H9 (cell line): ENCODE data around the gene RFPL2. TPM values are rescaled to one million over a fixed set of nuclear protein-coding genes. Genes with fewer than 3 reads are reported as not detected.
A peak's percentile ranks its signal among the peaks of the same experiment; 100 is the strongest.
"Not testable (repeated sequence)": the region's sequence is repeated elsewhere in the genome, so short reads cannot be mapped to it uniquely, and the experiment has no call there.

Experiments
- DNase-seq: peaks from one replicate; pipeline ENCODE4 v3.0.0-alpha.2; 2017
- H2AFZ ChIP-seq: one replicate; pipeline ENCODE4 v1.6.1; 2013; ENCODE audit warnings: mild to moderate bottlenecking, low read length, control low read depth, moderate library complexity
- H2AK5ac ChIP-seq: 2 replicates; pipeline ENCODE4 v1.6.1; 2013; ENCODE audit warnings: low read length, control low read depth, mixed read lengths; ENCODE audit not compliant: insufficient read length
- H2BK120ac ChIP-seq: one replicate; pipeline ENCODE4 v1.6.1; 2013; ENCODE audit warnings: low read depth, mild to moderate bottlenecking, low read length, control low read depth, inconsistent platforms; ENCODE audit not compliant: poor library complexity, severe bottlenecking
- H2BK12ac ChIP-seq: 2 replicates; pipeline ENCODE4 v1.6.1; 2013; ENCODE audit warnings: low read length, control low read depth, mixed read lengths, low read depth; ENCODE audit not compliant: insufficient read length
- H2BK15ac ChIP-seq: 2 replicates; pipeline ENCODE4 v1.6.1; 2013; ENCODE audit warnings: low read depth, low read length, control low read depth
- H2BK20ac ChIP-seq: one replicate; pipeline ENCODE4 v1.6.1; 2013; ENCODE audit warnings: low read depth, mild to moderate bottlenecking, low read length, control low read depth, inconsistent platforms; ENCODE audit not compliant: poor library complexity, severe bottlenecking
- H2BK5ac ChIP-seq: 2 replicates; pipeline ENCODE4 v1.6.1; 2013; ENCODE audit warnings: low read length, control low read depth, mixed read lengths; ENCODE audit not compliant: insufficient read length
- H3K14ac ChIP-seq: 2 replicates; pipeline ENCODE4 v1.6.1; 2013; ENCODE audit warnings: low read length, control low read depth; ENCODE audit not compliant: insufficient read depth
- H3K18ac ChIP-seq: 2 replicates; pipeline ENCODE4 v1.6.1; 2013; ENCODE audit warnings: low read depth, mild to moderate bottlenecking, mixed read lengths, low read length, control low read depth; ENCODE audit not compliant: insufficient read length
- H3K23ac ChIP-seq: 2 replicates; pipeline ENCODE4 v1.6.1; 2013; ENCODE audit warnings: low read length, control low read depth, mixed read lengths, low read depth; ENCODE audit not compliant: insufficient read length
- H3K23me2 ChIP-seq: 2 replicates; pipeline ENCODE4 v1.6.1; 2013; ENCODE audit warnings: low read depth, mild to moderate bottlenecking, mixed read lengths, low read length, control low read depth; ENCODE audit not compliant: insufficient read length, poor library complexity, severe bottlenecking
- H3K27ac ChIP-seq: 2 replicates; pipeline ENCODE4 v1.5.1; 2013; ENCODE audit warnings: low read length, control low read depth, mixed read lengths, low read depth; ENCODE audit not compliant: insufficient read length
- H3K27me3 ChIP-seq: 2 replicates; pipeline ENCODE4 v1.6.1; 2013; ENCODE audit warnings: low read length, control low read depth, inconsistent platforms; ENCODE audit not compliant: insufficient read depth
- H3K4ac ChIP-seq: 2 replicates; pipeline ENCODE4 v1.6.1; 2013; ENCODE audit warnings: low read depth, mild to moderate bottlenecking, control low read depth, inconsistent platforms, low read length, moderate library complexity
- H3K4me1 ChIP-seq: 2 replicates; pipeline ENCODE4 v1.6.1; 2013; ENCODE audit warnings: low read length, control low read depth, inconsistent platforms; ENCODE audit not compliant: insufficient read depth
- H3K4me2 ChIP-seq: 2 replicates; pipeline ENCODE4 v1.6.1; 2013; ENCODE audit warnings: low read length, control low read depth, mixed read lengths; ENCODE audit not compliant: insufficient read length, insufficient read depth
- H3K56ac ChIP-seq: 2 replicates; pipeline ENCODE4 v1.6.1; 2013; ENCODE audit warnings: low read depth, mild to moderate bottlenecking, mixed read lengths, low read length, control low read depth; ENCODE audit not compliant: insufficient read length
- H3K79me1 ChIP-seq: 2 replicates; pipeline ENCODE4 v1.6.1; 2013; ENCODE audit warnings: low read depth, mild to moderate bottlenecking, moderate library complexity, low read length, control low read depth, inconsistent platforms; ENCODE audit not compliant: insufficient read depth, poor library complexity, severe bottlenecking
- H3K79me2 ChIP-seq: 2 replicates; pipeline ENCODE4 v1.6.1; 2013; ENCODE audit warnings: low read length, control low read depth, inconsistent platforms; ENCODE audit not compliant: insufficient read depth
- H3K9ac ChIP-seq: 2 replicates; pipeline ENCODE4 v1.6.1; 2013; ENCODE audit warnings: low read length, control low read depth, mixed read lengths; ENCODE audit not compliant: insufficient read length; ENCODE audit errors: extremely low read depth
- H3K9me3 ChIP-seq: one replicate; pipeline ENCODE4 v1.6.1; 2013; ENCODE audit warnings: low read depth, low read length, inconsistent platforms; ENCODE audit not compliant: control insufficient read depth
- H3T11ph ChIP-seq: one replicate; pipeline ENCODE4 v1.6.1; 2013; ENCODE audit warnings: mild to moderate bottlenecking, low read length, control low read depth, inconsistent platforms
- H4K20me1 ChIP-seq: one replicate; pipeline ENCODE4 v1.6.1; 2013; ENCODE audit not compliant: control insufficient read depth, insufficient read length, insufficient read depth
- H4K5ac ChIP-seq: 2 replicates; pipeline ENCODE4 v1.6.1; 2013; ENCODE audit warnings: low read depth, mild to moderate bottlenecking, mixed read lengths, low read length, control low read depth; ENCODE audit not compliant: insufficient read length
- H4K8ac ChIP-seq: replicated peaks from 2 replicates; pipeline ENCODE4 v1.6.1; 2013; ENCODE audit warnings: low read length, control low read depth, mixed read lengths, low read depth; ENCODE audit not compliant: insufficient read length
- H4K91ac ChIP-seq: 2 replicates; pipeline ENCODE4 v1.6.1; 2013; ENCODE audit warnings: low read depth, mild to moderate bottlenecking, moderate library complexity, mixed read lengths, low read length, control low read depth; ENCODE audit not compliant: insufficient read length
- H3K27ac Mint-ChIP-seq, 3 experiments: 2 replicates in 2 of 3; 3 replicates in 1 of 3; pipeline ENCODE4 v1.8.0; 2020 to 2021; ENCODE audit warnings: mixed read lengths in 3 of 3, mild to moderate bottlenecking in 1 of 3, moderate library complexity in 1 of 3
- H3K27me3 Mint-ChIP-seq: 2 replicates; pipeline ENCODE4 v1.8.0; 2021; ENCODE audit warnings: low read depth, mild to moderate bottlenecking, moderate library complexity, mixed read lengths
- H3K36me3 Mint-ChIP-seq, 3 experiments: 2 replicates in 2 of 3; 3 replicates in 1 of 3; pipeline ENCODE4 v1.8.0; 2020 to 2021; ENCODE audit warnings: low read depth in 3 of 3, mixed read lengths in 3 of 3; ENCODE audit not compliant: insufficient read depth in 1 of 3
- H3K4me1 Mint-ChIP-seq, 2 experiments: 2 replicates each; pipeline ENCODE4 v1.8.0; 2020; ENCODE audit warnings: mixed read lengths in 2 of 2
- H3K4me3 Mint-ChIP-seq, 2 experiments: 2 replicates in 1 of 2; 3 replicates in 1 of 2; pipeline ENCODE4 v1.8.0; 2020 to 2021; ENCODE audit warnings: mild to moderate bottlenecking in 2 of 2, mixed read lengths in 2 of 2, moderate library complexity in 1 of 2
- H3K9me3 Mint-ChIP-seq, 2 experiments: 2 replicates in 1 of 2; 3 replicates in 1 of 2; pipeline ENCODE4 v1.8.0; 2020; ENCODE audit warnings: mild to moderate bottlenecking in 2 of 2, mixed read lengths in 2 of 2, moderate library complexity in 1 of 2
- WGBS: extraction: QIAGEN DNeasy Blood & Tissue Kit; methylation state at CpG from one replicate; pipeline ENCODE4 v1.1.7; 2013; ENCODE audit warnings: missing lambda C conversion rate, low lambda C conversion rate, mixed read lengths; ENCODE audit not compliant: insufficient read length; ENCODE audit errors: extremely low coverage; 5-methylcytosine and 5-hydroxymethylcytosine counted together
- total RNA-seq: library from RNA; stranded (reverse); gene quantifications from 2 replicates; pipeline ENCODE4 v1.2.1, GENCODE V29; 2021
- TF ChIP-seq, protein P1 (sequence below): fragments of 200-600 bp; sonication (generic); conservative IDR thresholded peaks from 3 replicates; pipeline ENCODE4 v1.8.0; 2021; ENCODE audit warnings: antibody characterized with exemption, mild to moderate bottlenecking

RFPL2 gene
- total RNA-seq, 1 experiment from 2014 or later = not detected

DNA sequence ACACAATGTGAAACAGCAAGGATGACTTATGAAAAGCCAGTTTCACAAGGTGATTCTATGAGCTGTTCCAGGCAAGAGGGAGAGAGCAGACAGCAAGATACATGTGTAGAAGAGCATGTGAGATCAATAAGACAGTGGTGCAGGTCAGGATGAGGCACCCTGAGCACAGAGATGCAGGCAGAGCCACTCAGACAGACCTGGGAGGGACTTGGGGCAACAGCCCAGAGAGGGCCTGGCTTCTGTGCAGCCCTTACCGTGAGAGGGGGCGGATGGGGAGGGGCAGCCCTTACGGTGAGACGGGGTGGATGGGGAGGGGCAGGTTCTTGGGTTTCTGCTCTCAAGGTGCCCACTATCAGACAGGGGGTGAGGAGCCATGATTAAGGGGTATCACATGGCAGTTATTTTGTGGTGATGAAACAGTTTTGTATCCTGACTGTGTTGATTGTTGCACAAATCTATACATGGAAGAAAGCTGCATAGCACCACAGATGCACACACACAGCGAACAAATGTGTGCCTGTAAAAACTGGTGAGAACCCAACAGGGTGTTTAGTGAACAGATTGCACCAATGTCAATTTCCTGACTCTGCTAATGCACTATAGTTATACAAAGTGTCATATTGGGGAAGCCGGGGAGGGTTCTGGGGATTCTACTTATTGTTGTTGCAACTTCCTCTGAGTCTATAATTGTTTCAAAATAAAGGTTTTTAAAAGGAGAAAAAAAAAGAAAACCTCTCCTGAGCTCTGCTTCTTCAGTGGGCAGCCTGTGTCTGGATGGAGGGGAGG is 40.6 kb downstream of the RFPL2 start:
- Histone ChIP-seq H2BK12ac (peak overlapping the region; percentile 59), H3K23ac (no peak overlapping the region), H3K27me3 (no peaks in the 10 kb centered on the region), H2BK15ac (no peak overlapping the region), H4K8ac (peak overlapping the region; percentile 87), H3K9ac (no peak overlapping the region), H2BK5ac (no peak overlapping the region), H2BK20ac (no peak overlapping the region), H3T11ph (no peak overlapping the region), H3K56ac (no peak overlapping the region), H4K91ac (no peak overlapping the region), H2AFZ (no peak overlapping the region), H3K27ac (no peak overlapping the region), H3K14ac (no peak overlapping the region; the same call in 1 of the 2 replicates), H4K5ac (peak overlapping the region; percentile 11), H3K23me2 (no peaks in the 10 kb centered on the region), H3K4me2 (no peak overlapping the region), H4K20me1 (no peaks in the 10 kb centered on the region), H3K79me1 (no peaks in the 10 kb centered on the region), H3K9me3 (no peaks in the 10 kb centered on the region), H2BK120ac (no peak overlapping the region), H3K4me1 (no peaks in the 10 kb centered on the region), H3K18ac (no peak overlapping the region), H2AK5ac (no peak overlapping the region), H3K4ac (no peak overlapping the region), H3K79me2 (no peaks in the 10 kb centered on the region)
- no CpG with 5 or more reads among the region's 6 CpGs for WGBS
- peaks cover 34% of the 10 kb centered on the region for H3K27me3 Mint-ChIP-seq
- TF ChIP-seq, protein P1, sequence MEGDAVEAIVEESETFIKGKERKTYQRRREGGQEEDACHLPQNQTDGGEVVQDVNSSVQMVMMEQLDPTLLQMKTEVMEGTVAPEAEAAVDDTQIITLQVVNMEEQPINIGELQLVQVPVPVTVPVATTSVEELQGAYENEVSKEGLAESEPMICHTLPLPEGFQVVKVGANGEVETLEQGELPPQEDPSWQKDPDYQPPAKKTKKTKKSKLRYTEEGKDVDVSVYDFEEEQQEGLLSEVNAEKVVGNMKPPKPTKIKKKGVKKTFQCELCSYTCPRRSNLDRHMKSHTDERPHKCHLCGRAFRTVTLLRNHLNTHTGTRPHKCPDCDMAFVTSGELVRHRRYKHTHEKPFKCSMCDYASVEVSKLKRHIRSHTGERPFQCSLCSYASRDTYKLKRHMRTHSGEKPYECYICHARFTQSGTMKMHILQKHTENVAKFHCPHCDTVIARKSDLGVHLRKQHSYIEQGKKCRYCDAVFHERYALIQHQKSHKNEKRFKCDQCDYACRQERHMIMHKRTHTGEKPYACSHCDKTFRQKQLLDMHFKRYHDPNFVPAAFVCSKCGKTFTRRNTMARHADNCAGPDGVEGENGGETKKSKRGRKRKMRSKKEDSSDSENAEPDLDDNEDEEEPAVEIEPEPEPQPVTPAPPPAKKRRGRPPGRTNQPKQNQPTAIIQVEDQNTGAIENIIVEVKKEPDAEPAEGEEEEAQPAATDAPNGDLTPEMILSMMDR = no peak
- no peak for DNase-seq
- no peaks in the 10 kb centered on the region for H3K9me3 Mint-ChIP-seq
- H3K27ac Mint-ChIP-seq = no peak overlapping the region
- H3K4me1 Mint-ChIP-seq = no peaks in the 10 kb centered on the region; a peak in 1 of 4 replicates
- H3K4me3 Mint-ChIP-seq = no peak overlapping the region
- no peaks in the 10 kb centered on the region for H3K36me3 Mint-ChIP-seq

DNA sequence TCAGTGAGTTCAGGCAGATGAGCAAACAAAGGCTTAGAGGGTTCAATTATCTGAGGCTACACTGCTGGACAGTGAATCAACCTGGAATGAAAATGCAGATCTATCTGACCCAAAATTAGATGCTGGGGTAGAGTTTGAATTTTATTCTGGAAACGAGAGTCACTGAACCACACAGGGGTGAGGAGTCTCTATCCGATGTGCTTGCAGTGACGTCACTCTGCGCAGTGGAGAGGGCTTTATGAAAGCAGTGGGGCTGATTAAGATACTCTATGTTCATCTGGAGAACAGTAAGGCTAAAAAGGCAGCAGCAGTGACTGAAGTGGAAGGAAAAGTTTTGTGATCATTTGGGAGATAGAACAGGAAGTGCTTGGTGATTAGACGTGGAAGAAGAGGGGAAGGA is 44.5 kb downstream of the RFPL2 start:
- not testable (repeated sequence) for H2BK120ac ChIP-seq, H4K8ac ChIP-seq, H2AK5ac ChIP-seq, H3K9me3 ChIP-seq, H3K23ac ChIP-seq, H2BK20ac ChIP-seq, H3K27ac ChIP-seq, H3K9me3 Mint-ChIP-seq, H3K27ac Mint-ChIP-seq, DNase-seq, H2AFZ ChIP-seq, H2BK12ac ChIP-seq, H4K5ac ChIP-seq, H3K27me3 ChIP-seq, H3K79me1 ChIP-seq, H3K23me2 ChIP-seq, H3K4me1 ChIP-seq, H3K56ac ChIP-seq, H3T11ph ChIP-seq, H3K4me1 Mint-ChIP-seq, H3K18ac ChIP-seq, H3K4me3 Mint-ChIP-seq, H3K9ac ChIP-seq, H3K79me2 ChIP-seq, H3K4ac ChIP-seq, H4K91ac ChIP-seq, H2BK5ac ChIP-seq, H4K20me1 ChIP-seq, H3K36me3 Mint-ChIP-seq, H3K14ac ChIP-seq, H3K4me2 ChIP-seq, H2BK15ac ChIP-seq
- WGBS = no CpG with 5 or more reads among the region's 5 CpGs
- H3K27me3 Mint-ChIP-seq = peaks cover 31% of the 10 kb centered on the region
